ENCODE data around the gene JMJD7. TPM values are rescaled to one million over a fixed set of nuclear protein-coding genes. Genes with fewer than 3 reads are reported as not detected.
A peak's percentile ranks its signal among the peaks of the same experiment; 100 is the strongest.

JMJD7 gene
- total and polyA plus RNA-seq, 5 donors from 2014 or later: 17.0 to 42.2 (median 25.9) TPM

DNA sequence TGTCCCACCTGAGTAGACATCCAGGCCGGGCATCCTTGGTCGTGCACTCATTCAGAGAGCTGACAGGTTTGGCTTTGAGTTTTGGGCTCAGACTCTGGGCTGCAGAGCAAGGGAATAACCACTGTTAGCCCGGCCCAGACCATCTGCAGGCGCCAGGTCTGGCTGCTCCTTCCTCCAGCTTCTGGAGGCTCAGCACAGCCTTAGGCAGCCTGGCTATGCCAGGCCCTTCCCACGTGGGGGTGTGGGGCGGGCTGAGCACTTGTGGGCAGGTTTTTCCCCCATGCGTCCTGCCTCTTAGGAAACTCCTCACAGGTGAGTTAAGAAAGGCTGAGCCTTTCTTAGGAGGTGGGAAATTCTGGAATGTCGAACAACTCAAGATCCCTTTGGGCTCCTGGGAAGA is 22.0 kb downstream of the JMJD7 start:
- DNase-seq (no peak), ATAC-seq (ENCODE audit: low read depth in 2 of 2) (no peak)
- Mint-ChIP-seq H3K36me3 (peaks cover 7% of the 10 kb centered on the region), H3K4me3 (no peak overlapping the region), H3K27ac (peak overlapping the region in 1 of 3 donors; percentile 31), H3K9me3 (no peaks in the 10 kb centered on the region), H3K4me1 (peaks cover 0 to 4% (median 2%) of the 10 kb centered on the region in 4 donors), H3K27me3 (no peaks in the 10 kb centered on the region)
- H3K4me1 ChIP-seq (ENCODE audit: control insufficient read depth, insufficient read depth, low read length, poor library complexity, severe bottlenecking): no peaks in the 10 kb centered on the region
- peaks cover 24% of the 10 kb centered on the region for H3K36me3 ChIP-seq (ENCODE audit: control insufficient read depth, insufficient read depth, low read length)
- H3K27ac ChIP-seq (ENCODE audit: insufficient read depth, low read length, poor library complexity, severe bottlenecking): no peak overlapping the region
- H3K4me3 ChIP-seq (ENCODE audit: low read depth, low read length): no peak overlapping the region
- no peaks in the 10 kb centered on the region for H3K9me3 ChIP-seq (ENCODE audit: control insufficient read depth in 2 of 2, low read length in 2 of 2)
- H3K27me3 ChIP-seq (ENCODE audit: control insufficient read depth, insufficient read depth, low read length): no peaks in the 10 kb centered on the region

DNA sequence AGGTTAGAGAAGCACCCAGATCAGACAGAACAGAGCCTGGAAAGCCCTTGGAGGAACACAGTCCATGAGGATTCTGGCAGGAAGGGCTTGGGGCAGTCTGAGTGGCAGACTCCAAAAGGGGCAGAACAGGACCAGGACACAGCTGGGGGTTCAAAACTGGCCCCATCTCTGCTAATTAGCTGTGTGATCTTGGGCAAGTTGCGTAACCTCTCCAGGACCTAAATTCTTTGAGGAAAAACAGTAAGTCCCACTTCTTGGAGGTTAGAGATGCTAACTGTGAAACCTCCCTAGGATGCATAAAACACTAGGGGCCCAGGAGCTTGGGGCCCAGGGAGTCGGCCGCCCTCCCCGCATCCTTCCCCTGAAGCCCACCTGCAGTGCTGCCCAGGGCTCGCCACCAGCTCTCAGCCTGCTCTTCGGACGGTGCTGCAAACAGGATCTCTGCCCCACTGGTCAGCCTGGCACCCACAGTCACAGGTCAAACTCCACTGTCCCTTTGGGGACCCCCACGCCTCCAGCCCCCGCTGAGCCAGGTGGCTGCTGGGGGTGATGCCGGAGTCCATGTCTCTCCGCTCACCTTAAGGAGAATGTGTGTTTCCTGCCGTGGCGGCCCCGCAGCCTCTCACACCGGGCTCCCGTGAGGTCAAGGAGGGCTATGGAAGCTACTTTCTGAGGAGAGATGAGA is 22.7 kb downstream of the JMJD7 start:
- Histone ChIP-seq H3K27ac (ENCODE audit: insufficient read depth, low read length, poor library complexity, severe bottlenecking) (no peak overlapping the region), H3K36me3 (ENCODE audit: control insufficient read depth, insufficient read depth, low read length) (peaks cover 20% of the 10 kb centered on the region), H3K27me3 (ENCODE audit: control insufficient read depth, insufficient read depth, low read length) (no peaks in the 10 kb centered on the region), H3K4me1 (ENCODE audit: control insufficient read depth, insufficient read depth, low read length, poor library complexity, severe bottlenecking) (no peaks in the 10 kb centered on the region), H3K9me3 (ENCODE audit: control insufficient read depth in 2 of 2, low read length in 2 of 2) (no peaks in the 10 kb centered on the region), H3K4me3 (ENCODE audit: low read depth, low read length) (no peak overlapping the region)
- peaks cover 7% of the 10 kb centered on the region for H3K36me3 Mint-ChIP-seq
- no peaks in the 10 kb centered on the region for H3K9me3 Mint-ChIP-seq
- no peak for DNase-seq
- H3K27me3 Mint-ChIP-seq: no peaks in the 10 kb centered on the region
- peaks cover 0 to 4% (median 2%) of the 10 kb centered on the region in 4 donors for H3K4me1 Mint-ChIP-seq
- peak overlapping the region in 1 of 3 donors; percentile 31 for H3K27ac Mint-ChIP-seq
- no peak for ATAC-seq (ENCODE audit: low read depth in 2 of 2)
- H3K4me3 Mint-ChIP-seq: no peak overlapping the region

DNA sequence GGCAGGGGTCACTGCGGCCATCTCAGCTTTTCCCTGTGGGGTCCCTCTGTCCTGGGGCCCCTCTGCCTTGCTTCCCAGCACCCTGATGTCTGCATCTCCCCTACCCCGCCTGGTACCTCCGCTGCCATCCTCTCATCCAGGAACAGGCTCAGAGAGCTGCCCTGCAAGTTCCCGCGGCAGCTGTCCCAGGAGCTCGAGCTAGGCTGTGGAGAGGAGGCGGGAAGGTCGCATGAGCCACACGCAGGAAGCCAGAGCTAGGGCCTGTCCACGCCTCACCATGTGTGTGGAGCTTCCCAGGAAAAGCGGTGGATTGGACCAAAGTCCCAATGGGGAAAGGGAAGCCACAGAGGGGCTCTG is 23.3 kb downstream of the JMJD7 start:
- Mint-ChIP-seq H3K4me1 (peaks cover 0 to 4% (median 2%) of the 10 kb centered on the region in 4 donors), H3K4me3 (no peak overlapping the region), H3K36me3 (peaks cover 7% of the 10 kb centered on the region), H3K27me3 (no peaks in the 10 kb centered on the region), H3K9me3 (no peaks in the 10 kb centered on the region), H3K27ac (no peak overlapping the region)
- Histone ChIP-seq H3K4me3 (ENCODE audit: low read depth, low read length) (no peak overlapping the region), H3K27ac (ENCODE audit: insufficient read depth, low read length, poor library complexity, severe bottlenecking) (no peak overlapping the region), H3K9me3 (ENCODE audit: control insufficient read depth in 2 of 2, low read length in 2 of 2) (no peaks in the 10 kb centered on the region), H3K36me3 (ENCODE audit: control insufficient read depth, insufficient read depth, low read length) (peaks cover 15% of the 10 kb centered on the region), H3K4me1 (ENCODE audit: control insufficient read depth, insufficient read depth, low read length, poor library complexity, severe bottlenecking) (no peaks in the 10 kb centered on the region), H3K27me3 (ENCODE audit: control insufficient read depth, insufficient read depth, low read length) (no peaks in the 10 kb centered on the region)
- DNase-seq (no peak), ATAC-seq (ENCODE audit: low read depth in 2 of 2) (no peak)

DNA sequence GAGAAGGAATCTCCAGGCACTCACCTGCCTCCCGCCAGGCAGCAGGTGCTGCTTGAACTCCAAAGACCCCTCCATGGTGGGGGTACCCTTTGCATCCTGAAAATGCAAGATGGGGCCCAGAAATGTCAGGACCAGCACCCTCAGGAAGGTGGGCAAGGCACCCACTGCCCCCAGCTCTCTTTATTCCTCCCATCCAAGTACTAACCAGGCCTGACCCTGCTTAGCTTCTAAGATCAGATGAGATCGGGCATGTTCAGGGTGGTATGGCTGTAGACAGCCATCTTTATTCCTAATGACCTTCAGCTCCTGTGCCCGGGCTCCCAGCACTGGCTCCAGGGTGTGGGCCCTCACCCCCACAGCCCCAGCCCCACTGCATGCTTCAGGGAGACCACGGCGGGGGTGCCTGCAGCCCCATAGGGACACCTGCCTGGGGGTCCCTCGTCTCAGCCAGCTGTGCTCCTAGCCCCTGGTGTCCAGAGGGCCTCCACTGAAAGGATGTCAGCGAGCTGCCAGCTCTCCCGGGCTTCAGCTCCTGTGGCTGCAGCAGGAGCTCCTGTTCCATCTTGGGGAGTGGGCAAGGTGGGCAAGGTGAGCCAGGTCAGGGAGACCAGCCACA is 24.0 kb downstream of the JMJD7 start:
- H3K4me3 Mint-ChIP-seq: no peak overlapping the region
- no peak for DNase-seq
- H3K27ac Mint-ChIP-seq: no peak overlapping the region

DNA sequence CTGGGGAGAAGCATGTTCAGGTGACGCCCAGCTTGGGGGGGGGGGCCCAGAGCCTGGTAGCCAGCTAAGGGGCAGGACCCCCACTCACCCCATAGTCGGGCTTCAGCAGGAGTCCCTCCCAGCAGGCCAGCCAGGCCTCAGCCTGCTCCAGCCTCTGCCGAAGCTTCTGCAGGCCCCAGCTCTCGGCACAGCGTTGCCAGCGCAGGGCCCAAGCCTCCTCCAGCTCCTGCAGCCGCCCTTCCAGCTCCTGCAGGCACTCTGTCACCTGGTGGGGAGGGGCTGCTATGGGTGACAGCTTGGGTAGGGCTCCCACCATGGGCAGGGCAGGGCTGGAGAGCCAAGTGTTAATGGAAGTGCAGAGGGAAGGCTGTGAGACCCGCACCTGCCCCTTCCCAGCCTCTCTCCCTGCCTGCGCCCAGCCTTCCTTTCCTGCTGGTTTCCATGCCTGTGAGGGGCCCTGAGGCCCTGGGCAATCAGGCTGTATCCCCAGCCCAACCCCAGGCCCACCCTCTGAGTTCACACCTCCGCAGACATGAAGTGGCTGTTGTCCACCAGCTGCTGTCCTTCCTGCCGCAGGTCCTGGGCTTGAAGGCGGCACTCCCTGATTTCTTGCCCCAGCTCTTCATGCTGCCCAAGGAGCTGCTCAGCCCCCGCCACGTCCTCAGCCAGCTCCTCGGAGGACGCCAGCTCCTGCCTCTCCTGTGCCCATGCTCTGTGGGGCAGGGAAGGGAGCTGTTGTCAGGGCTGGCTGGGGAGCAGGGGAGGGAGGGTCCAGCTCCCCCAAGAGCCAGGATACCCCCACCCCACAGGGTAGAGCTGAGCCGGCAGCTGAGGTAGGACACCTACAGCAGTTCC is 25.1 kb downstream of the JMJD7 start:
- no peak overlapping the region for H3K27ac Mint-ChIP-seq
- Histone ChIP-seq H3K36me3 (ENCODE audit: control insufficient read depth, insufficient read depth, low read length) (no peaks in the 10 kb centered on the region), H3K9me3 (ENCODE audit: control insufficient read depth in 2 of 2, low read length in 2 of 2) (no peaks in the 10 kb centered on the region), H3K4me1 (ENCODE audit: control insufficient read depth, insufficient read depth, low read length, poor library complexity, severe bottlenecking) (no peaks in the 10 kb centered on the region), H3K4me3 (ENCODE audit: low read depth, low read length) (no peak overlapping the region), H3K27me3 (ENCODE audit: control insufficient read depth, insufficient read depth, low read length) (no peaks in the 10 kb centered on the region), H3K27ac (ENCODE audit: insufficient read depth, low read length, poor library complexity, severe bottlenecking) (no peak overlapping the region)
- DNase-seq: no peak
- no peak for ATAC-seq (ENCODE audit: low read depth in 2 of 2)
- H3K36me3 Mint-ChIP-seq: peaks cover 7% of the 10 kb centered on the region
- no peaks in the 10 kb centered on the region for H3K9me3 Mint-ChIP-seq
- no peaks in the 10 kb centered on the region for H3K27me3 Mint-ChIP-seq
- no peak overlapping the region for H3K4me3 Mint-ChIP-seq
- peaks cover 0 to 4% (median 2%) of the 10 kb centered on the region in 4 donors for H3K4me1 Mint-ChIP-seq

More for the DNA sequence above, 24.0 kb downstream of the JMJD7 start:
- Mint-ChIP-seq H3K27me3 (no peaks in the 10 kb centered on the region), H3K4me1 (peaks cover 0 to 4% (median 2%) of the 10 kb centered on the region in 4 donors), H3K9me3 (no peaks in the 10 kb centered on the region), H3K36me3 (peaks cover 7% of the 10 kb centered on the region)
- Histone ChIP-seq H3K9me3 (ENCODE audit: control insufficient read depth in 2 of 2, low read length in 2 of 2) (no peaks in the 10 kb centered on the region), H3K27me3 (ENCODE audit: control insufficient read depth, insufficient read depth, low read length) (no peaks in the 10 kb centered on the region), H3K27ac (ENCODE audit: insufficient read depth, low read length, poor library complexity, severe bottlenecking) (no peak overlapping the region), H3K4me3 (ENCODE audit: low read depth, low read length) (no peak overlapping the region), H3K36me3 (ENCODE audit: control insufficient read depth, insufficient read depth, low read length) (peaks cover 8% of the 10 kb centered on the region), H3K4me1 (ENCODE audit: control insufficient read depth, insufficient read depth, low read length, poor library complexity, severe bottlenecking) (no peaks in the 10 kb centered on the region)
- ATAC-seq (ENCODE audit: low read depth in 2 of 2): no peak

DNA sequence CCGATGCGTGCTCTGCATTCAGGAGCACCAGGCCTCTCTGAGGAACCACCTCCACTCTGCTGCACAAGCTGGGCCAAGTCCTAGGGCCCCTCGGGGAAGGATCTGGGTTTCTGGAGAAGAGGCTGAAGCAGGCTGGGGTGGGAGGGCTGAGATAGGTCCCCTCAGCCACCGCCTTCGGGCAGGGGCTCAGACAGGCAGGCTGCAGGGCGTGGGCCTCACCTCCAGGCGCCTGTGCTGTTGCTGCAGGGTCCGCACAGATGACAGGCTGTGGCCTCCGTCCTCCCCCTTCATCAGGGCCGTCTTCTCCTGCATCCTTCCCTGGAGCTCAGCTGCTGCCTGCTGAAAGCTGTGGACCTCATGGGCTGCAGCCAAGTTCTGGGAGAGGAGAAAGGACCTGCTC is 25.9 kb downstream of the JMJD7 start:
- H3K4me3 Mint-ChIP-seq: no peak overlapping the region
- no peak for ATAC-seq (ENCODE audit: low read depth in 2 of 2)
- peaks cover 0 to 4% (median 0%) of the 10 kb centered on the region in 4 donors for H3K4me1 Mint-ChIP-seq

DNA sequence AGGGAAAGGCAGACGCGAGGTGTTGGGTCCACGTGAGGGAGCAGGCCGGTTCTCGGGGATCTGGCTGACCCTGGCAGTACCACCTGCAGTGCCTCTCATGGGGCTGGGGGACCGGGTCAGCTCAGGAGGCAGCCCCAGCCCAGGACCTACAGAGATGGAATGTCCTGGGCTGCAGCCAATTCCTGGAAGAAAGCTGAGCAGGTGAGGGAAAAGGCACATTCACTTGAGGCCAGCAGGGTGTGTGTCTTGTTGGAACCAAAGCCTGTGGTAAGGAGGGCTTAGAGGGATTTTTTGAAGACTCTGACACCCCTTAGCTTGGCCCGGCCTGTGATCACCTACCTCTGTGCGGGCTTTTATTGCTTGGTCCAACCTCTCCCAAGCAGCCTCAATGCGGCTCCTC is 26.6 kb downstream of the JMJD7 start:
- Mint-ChIP-seq H3K4me3 (no peak overlapping the region), H3K27me3 (no peaks in the 10 kb centered on the region), H3K9me3 (no peaks in the 10 kb centered on the region), H3K27ac (no peak overlapping the region), H3K4me1 (peaks cover 0 to 4% (median 0%) of the 10 kb centered on the region in 4 donors), H3K36me3 (no peaks in the 10 kb centered on the region)
- Histone ChIP-seq H3K36me3 (ENCODE audit: control insufficient read depth, insufficient read depth, low read length) (no peaks in the 10 kb centered on the region), H3K4me1 (ENCODE audit: control insufficient read depth, insufficient read depth, low read length, poor library complexity, severe bottlenecking) (no peaks in the 10 kb centered on the region), H3K9me3 (ENCODE audit: control insufficient read depth in 2 of 2, low read length in 2 of 2) (no peaks in the 10 kb centered on the region), H3K27me3 (ENCODE audit: control insufficient read depth, insufficient read depth, low read length) (no peaks in the 10 kb centered on the region), H3K27ac (ENCODE audit: insufficient read depth, low read length, poor library complexity, severe bottlenecking) (no peak overlapping the region), H3K4me3 (ENCODE audit: low read depth, low read length) (no peak overlapping the region)
- ATAC-seq (ENCODE audit: low read depth in 2 of 2) (no peak), DNase-seq (no peak)

More for the DNA sequence above, 25.9 kb downstream of the JMJD7 start:
- Histone ChIP-seq H3K27me3 (ENCODE audit: control insufficient read depth, insufficient read depth, low read length) (no peaks in the 10 kb centered on the region), H3K36me3 (ENCODE audit: control insufficient read depth, insufficient read depth, low read length) (no peaks in the 10 kb centered on the region), H3K9me3 (ENCODE audit: control insufficient read depth in 2 of 2, low read length in 2 of 2) (no peaks in the 10 kb centered on the region), H3K4me1 (ENCODE audit: control insufficient read depth, insufficient read depth, low read length, poor library complexity, severe bottlenecking) (no peaks in the 10 kb centered on the region), H3K4me3 (ENCODE audit: low read depth, low read length) (no peak overlapping the region), H3K27ac (ENCODE audit: insufficient read depth, low read length, poor library complexity, severe bottlenecking) (no peak overlapping the region)
- Mint-ChIP-seq H3K36me3 (no peaks in the 10 kb centered on the region), H3K27me3 (no peaks in the 10 kb centered on the region), H3K9me3 (no peaks in the 10 kb centered on the region), H3K27ac (no peak overlapping the region)
- DNase-seq: no peak
